GM19395 (cell line): ENCODE data around the gene LAMC2.
A peak's percentile ranks its signal among the peaks of the same experiment; 100 is the strongest.
"Not testable (repeated sequence)": the region's sequence is repeated elsewhere in the genome, so short reads cannot be mapped to it uniquely, and the experiment has no call there.

Experiments used
- ATAC-seq: cut with Tn5 transposase; IDR thresholded peaks from one replicate; pipeline ENCODE4 v1.9.1; 2021; ENCODE audit warnings: mild to moderate bottlenecking, moderate library complexity; ENCODE audit not compliant: unreplicated experiment

LAMC2 gene

GRCh38 chr1:183255073-183255472 lies 69.0 kb downstream of the LAMC2 start:
- no peak for ATAC-seq

DNA sequence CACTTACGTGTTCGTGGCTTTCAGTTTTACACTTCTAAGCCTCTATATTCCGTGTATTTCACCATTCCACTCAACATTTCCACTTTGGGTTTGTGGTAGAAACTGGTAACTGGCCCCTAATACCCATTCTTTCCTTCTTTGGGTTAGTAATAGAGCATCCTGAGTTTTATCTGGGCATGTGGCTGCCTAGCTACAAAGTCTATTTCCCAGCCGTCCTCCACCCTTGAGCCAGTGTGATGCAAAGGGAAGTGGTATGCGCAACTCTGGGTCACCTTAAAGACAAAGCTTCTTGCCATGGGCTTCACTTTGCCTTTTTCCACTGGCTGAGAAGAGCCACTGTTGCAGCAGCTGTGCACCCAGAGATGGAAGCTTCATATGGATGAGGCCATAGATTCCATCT lies 73.9 kb downstream of the LAMC2 start:
- ATAC-seq = no peak

GRCh38 chr1:183262628-183263200 lies 76.7 kb downstream of the LAMC2 start:
- no peak for ATAC-seq

GRCh38 chr1:183263886-183264602 lies 78.0 kb downstream of the LAMC2 start:
- no peak for ATAC-seq

- ATAC-seq = no peak
Observed at GRCh38 chr1:183267646-183268431, 81.8 kb downstream of the LAMC2 start.

DNA sequence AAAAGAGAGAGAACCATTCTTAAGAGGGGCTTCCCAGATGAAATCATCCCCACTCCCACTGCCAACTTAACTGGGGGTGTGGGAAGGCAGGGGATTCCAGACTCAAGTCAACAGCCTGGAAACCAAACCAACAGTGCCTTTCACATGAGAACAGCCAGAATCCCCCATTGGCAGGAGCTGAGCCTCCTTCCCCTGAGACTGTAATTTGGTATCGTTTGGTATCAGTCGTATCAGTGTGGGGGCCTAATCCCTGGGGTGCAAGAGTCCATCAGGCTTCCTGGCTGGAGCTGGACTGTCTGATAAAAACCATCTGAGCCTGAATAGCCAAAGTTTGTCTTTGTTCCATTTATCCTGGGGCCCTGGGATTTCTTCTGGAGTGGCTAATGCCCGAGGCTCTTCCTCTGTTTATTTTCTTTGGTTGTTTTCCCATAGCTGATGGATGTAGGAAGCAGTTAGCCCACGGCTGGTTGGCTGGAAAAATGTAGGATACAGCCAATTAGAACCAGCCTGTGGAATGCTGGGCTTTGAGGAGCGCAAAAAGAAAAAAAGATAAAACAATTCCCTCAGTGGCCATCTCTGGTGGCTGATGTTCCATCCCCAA lies 84.6 kb downstream of the LAMC2 start:
- ATAC-seq = no peak

DNA sequence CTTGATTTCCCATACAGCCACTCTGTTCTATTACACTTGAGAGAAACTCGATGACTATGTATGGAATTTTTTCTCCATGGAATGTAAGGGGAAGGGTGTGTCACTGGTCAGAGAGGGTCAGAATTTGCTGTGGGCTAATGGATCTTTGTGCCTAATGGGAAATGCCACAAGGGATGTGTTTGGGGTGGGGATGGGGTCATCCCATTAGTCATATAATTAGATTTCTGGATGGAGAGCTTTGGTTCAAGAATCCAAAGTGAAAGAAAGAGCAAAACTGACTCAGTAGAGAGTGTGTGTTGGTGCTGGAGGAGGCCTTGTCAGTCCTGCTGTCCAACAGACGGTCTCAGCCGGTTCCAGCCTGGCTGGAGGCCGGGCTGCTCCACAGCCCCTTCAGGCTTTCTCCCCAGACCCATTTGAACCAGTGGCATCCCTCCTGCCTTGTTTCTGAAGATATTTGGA lies 86.4 kb downstream of the LAMC2 start:
- no peak for ATAC-seq

GRCh38 chr1:183273300-183273699 lies 87.2 kb downstream of the LAMC2 start:
- no peak for ATAC-seq

DNA sequence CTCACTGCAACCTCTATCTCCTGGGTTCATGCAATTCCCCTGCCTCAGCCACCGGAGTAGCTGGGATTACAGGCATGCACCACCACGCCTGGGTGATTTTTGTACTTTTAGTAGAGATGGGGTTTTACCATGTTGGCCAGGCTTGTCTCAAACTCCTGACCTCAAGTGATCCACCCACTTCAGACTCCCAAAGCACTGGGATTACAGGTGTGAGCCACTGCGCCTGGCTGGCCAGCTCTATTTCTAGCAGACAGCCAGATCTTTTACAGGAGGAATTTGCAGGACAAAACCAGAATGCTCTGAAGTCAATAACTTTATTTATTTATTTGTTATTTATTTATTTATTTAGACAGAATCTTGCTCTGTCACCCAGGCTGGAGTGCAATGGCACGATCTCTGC lies 87.9 kb downstream of the LAMC2 start:
- not testable (repeated sequence) for ATAC-seq

GRCh38 chr1:183274836-183275235 lies 88.8 kb downstream of the LAMC2 start:
- no peak for ATAC-seq

DNA sequence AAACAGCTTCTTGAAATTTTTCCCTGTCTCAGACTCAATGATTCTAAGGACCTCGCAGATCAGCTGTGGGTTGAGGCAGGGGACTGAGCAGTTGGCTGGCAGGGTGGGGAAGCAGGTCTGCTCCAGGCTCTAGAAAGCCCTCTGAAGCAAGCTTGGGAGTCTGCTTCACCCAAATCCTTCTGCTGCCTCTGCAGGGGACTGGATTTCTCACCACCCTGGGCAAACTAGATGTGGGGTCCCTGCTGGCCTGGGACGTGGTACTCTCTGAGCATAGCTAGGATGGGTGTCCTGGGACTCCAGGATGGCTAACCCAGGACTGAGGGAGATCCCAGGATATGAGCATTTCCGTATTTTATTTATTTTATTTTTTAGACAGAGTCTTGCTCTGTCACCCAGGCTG lies 89.3 kb downstream of the LAMC2 start:
- no peak for ATAC-seq

DNA sequence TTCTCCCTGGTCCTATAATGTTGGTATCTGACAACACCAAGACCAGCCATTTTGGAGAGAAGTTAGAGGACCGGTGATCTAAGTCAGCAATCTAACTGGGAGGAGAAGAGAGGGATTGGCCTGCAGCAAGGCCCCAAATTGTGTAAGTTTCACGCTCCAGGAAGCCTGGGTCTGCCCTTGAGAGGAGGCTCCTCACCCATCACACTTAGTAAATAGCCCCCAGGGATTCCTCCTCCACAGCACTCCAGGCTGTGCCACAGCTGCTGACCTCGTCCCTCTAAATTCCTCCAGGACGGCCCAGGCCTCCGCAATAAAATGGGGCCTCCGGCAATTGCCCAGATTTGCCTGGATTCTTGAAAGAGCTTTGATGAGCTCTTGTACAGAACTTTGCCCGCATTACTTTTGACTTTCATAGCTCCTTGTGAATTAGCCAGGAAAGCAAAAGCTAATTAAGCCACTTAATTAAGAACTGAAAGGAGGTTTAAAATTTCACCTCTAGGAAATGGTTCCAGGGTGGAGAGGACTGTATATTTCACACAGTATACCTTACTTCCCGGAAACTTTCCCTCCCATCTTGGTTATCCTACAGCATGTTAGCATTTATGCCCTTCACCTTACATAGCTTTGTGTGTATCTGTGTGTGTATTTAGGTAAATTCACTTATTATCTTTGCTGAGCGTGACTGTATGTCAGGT lies 90.5 kb downstream of the LAMC2 start:
- no peak for ATAC-seq

- no peak for ATAC-seq
Observed at GRCh38 chr1:183277821-183278738, 92.0 kb downstream of the LAMC2 start.

- no peak for ATAC-seq
Observed at GRCh38 chr1:183278739-183279591, 92.9 kb downstream of the LAMC2 start.

DNA sequence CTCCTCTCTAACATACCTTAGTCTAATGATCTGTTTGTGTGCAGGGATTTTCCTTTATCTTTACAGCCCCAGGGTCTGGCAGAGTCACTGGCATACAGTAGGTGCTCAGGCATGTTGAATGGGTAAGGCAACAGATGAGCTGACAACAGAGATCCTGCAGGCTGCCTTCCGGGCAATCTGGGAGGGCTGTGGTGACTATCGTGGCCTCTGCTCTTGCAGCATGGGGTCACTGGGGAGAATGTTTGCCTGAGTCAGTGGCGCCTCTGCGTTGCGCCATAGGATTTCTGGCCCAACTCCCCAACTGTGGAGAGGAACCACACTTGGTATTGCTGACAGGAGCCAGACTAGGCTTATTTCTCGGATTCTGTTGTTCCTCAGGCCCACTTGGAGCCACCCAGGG lies 93.8 kb downstream of the LAMC2 start:
- ATAC-seq = no peak

GRCh38 chr1:183281039-183281438 lies 95.0 kb downstream of the LAMC2 start:
- no peak for ATAC-seq

GRCh38 chr1:183281553-183282091 lies 95.6 kb downstream of the LAMC2 start:
- peak; percentile 85 for ATAC-seq

DNA sequence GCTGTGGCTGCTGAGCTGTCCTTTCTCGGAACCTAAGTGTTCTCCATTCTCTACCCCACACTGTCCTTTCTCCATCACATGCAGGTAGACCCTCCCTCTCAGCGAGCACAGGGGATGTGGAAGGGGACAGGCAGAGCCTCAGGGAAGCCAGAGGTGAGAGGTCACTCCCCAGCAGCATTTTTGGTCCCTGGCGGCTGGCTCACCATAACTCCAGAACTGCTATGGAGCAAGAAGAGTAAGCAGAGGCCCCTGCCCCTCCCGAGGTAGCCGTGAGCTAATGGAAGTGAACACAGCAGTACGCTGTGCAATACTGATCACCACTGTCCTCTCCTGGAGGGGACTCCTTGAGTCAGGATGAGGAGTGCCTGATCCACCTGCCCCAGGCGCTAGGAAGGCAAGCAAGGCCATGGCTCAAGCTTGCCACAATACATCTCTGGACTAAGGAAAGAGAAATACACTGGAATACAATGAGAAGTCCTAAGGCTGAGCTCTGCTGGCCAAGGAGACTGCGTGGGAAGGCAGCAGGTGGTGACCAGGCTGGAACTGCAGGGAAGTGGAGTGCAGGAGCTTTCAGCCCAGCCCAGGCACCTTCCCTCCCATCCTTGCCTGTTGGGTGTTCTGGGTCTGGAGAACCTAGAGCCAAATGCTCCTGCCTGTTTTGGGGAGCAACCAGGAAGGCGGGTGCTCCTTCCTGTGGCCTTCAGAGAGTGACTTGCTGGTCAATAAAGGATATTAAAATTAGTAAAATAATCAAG lies 96.2 kb downstream of the LAMC2 start:
- no peak for ATAC-seq
